ENCODE results near the gene BTBD16. TPM values are rescaled to one million over a fixed set of nuclear protein-coding genes. Genes with fewer than 3 reads are reported as not detected.

The BTBD16 gene
- total and polyA plus RNA-seq, 2 of the 13 experiments (the other 11 are each of a cell fraction or from before 2014, with no cell fraction given) = 5.0 to 11.9 TPM

DNA sequence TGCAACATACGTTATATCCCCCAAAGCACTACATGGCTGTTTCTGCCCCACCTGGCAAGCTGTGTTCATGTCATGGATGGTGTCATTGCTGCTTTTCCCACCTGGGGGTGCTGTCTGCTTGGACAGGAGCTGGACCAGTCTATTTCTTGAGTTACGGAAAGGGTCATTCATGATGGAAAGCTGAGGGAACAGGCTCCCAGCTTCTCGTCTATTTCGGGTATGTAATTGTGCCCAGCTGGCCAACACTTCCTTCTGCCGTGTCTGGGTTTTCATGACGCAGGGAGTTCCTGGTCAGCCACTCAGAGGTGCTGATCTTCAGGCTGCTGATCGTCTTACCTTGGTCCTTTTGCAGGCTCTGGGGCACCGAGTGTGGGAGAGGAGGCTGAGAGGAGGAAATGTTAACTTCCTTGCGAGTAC lies 8.6 kb downstream of the BTBD16 start (continued):
- TF ChIP-seq, protein P1, sequence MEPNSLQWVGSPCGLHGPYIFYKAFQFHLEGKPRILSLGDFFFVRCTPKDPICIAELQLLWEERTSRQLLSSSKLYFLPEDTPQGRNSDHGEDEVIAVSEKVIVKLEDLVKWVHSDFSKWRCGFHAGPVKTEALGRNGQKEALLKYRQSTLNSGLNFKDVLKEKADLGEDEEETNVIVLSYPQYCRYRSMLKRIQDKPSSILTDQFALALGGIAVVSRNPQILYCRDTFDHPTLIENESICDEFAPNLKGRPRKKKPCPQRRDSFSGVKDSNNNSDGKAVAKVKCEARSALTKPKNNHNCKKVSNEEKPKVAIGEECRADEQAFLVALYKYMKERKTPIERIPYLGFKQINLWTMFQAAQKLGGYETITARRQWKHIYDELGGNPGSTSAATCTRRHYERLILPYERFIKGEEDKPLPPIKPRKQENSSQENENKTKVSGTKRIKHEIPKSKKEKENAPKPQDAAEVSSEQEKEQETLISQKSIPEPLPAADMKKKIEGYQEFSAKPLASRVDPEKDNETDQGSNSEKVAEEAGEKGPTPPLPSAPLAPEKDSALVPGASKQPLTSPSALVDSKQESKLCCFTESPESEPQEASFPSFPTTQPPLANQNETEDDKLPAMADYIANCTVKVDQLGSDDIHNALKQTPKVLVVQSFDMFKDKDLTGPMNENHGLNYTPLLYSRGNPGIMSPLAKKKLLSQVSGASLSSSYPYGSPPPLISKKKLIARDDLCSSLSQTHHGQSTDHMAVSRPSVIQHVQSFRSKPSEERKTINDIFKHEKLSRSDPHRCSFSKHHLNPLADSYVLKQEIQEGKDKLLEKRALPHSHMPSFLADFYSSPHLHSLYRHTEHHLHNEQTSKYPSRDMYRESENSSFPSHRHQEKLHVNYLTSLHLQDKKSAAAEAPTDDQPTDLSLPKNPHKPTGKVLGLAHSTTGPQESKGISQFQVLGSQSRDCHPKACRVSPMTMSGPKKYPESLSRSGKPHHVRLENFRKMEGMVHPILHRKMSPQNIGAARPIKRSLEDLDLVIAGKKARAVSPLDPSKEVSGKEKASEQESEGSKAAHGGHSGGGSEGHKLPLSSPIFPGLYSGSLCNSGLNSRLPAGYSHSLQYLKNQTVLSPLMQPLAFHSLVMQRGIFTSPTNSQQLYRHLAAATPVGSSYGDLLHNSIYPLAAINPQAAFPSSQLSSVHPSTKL (CRISPR knock-in tag; IDR thresholded peaks at IDR 0.05) = 0 out of 2 replicates have a peak, but pooled peaks have one; percentile 27
- TF ChIP-seq SALL2 (CRISPR knock-in tag; IDR thresholded peaks at IDR 0.05) = no peak
- peak; percentile 29 for TF ChIP-seq XRCC5 (optimal IDR thresholded peaks at IDR 0.05; ENCODE audit: low read length)
- TF ChIP-seq KAT8 (CRISPR knock-in tag; IDR thresholded peaks at IDR 0.05) = peak; percentile 26; the same call in 1 of the 2 replicates
- TF ChIP-seq STAG1 (CRISPR knock-in tag; IDR thresholded peaks at IDR 0.05) = peak; percentile 99
- TF ChIP-seq, protein P2, sequence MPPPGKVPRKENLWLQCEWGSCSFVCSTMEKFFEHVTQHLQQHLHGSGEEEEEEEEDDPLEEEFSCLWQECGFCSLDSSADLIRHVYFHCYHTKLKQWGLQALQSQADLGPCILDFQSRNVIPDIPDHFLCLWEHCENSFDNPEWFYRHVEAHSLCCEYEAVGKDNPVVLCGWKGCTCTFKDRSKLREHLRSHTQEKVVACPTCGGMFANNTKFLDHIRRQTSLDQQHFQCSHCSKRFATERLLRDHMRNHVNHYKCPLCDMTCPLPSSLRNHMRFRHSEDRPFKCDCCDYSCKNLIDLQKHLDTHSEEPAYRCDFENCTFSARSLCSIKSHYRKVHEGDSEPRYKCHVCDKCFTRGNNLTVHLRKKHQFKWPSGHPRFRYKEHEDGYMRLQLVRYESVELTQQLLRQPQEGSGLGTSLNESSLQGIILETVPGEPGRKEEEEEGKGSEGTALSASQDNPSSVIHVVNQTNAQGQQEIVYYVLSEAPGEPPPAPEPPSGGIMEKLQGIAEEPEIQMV (CRISPR knock-in tag; IDR thresholded peaks at IDR 0.05; ENCODE audit: low read depth) = no peak
- TF ChIP-seq, protein P3, sequence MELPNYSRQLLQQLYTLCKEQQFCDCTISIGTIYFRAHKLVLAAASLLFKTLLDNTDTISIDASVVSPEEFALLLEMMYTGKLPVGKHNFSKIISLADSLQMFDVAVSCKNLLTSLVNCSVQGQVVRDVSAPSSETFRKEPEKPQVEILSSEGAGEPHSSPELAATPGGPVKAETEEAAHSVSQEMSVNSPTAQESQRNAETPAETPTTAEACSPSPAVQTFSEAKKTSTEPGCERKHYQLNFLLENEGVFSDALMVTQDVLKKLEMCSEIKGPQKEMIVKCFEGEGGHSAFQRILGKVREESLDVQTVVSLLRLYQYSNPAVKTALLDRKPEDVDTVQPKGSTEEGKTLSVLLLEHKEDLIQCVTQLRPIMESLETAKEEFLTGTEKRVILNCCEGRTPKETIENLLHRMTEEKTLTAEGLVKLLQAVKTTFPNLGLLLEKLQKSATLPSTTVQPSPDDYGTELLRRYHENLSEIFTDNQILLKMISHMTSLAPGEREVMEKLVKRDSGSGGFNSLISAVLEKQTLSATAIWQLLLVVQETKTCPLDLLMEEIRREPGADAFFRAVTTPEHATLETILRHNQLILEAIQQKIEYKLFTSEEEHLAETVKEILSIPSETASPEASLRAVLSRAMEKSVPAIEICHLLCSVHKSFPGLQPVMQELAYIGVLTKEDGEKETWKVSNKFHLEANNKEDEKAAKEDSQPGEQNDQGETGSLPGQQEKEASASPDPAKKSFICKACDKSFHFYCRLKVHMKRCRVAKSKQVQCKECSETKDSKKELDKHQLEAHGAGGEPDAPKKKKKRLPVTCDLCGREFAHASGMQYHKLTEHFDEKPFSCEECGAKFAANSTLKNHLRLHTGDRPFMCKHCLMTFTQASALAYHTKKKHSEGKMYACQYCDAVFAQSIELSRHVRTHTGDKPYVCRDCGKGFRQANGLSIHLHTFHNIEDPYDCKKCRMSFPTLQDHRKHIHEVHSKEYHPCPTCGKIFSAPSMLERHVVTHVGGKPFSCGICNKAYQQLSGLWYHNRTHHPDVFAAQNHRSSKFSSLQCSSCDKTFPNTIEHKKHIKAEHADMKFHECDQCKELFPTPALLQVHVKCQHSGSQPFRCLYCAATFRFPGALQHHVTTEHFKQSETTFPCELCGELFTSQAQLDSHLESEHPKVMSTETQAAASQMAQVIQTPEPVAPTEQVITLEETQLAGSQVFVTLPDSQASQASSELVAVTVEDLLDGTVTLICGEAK (IDR thresholded peaks at IDR 0.05) = no peak
- TF ChIP-seq, protein P3 (CRISPR knock-in tag; IDR thresholded peaks at IDR 0.05) = no peak
- TF ChIP-seq, protein P4, sequence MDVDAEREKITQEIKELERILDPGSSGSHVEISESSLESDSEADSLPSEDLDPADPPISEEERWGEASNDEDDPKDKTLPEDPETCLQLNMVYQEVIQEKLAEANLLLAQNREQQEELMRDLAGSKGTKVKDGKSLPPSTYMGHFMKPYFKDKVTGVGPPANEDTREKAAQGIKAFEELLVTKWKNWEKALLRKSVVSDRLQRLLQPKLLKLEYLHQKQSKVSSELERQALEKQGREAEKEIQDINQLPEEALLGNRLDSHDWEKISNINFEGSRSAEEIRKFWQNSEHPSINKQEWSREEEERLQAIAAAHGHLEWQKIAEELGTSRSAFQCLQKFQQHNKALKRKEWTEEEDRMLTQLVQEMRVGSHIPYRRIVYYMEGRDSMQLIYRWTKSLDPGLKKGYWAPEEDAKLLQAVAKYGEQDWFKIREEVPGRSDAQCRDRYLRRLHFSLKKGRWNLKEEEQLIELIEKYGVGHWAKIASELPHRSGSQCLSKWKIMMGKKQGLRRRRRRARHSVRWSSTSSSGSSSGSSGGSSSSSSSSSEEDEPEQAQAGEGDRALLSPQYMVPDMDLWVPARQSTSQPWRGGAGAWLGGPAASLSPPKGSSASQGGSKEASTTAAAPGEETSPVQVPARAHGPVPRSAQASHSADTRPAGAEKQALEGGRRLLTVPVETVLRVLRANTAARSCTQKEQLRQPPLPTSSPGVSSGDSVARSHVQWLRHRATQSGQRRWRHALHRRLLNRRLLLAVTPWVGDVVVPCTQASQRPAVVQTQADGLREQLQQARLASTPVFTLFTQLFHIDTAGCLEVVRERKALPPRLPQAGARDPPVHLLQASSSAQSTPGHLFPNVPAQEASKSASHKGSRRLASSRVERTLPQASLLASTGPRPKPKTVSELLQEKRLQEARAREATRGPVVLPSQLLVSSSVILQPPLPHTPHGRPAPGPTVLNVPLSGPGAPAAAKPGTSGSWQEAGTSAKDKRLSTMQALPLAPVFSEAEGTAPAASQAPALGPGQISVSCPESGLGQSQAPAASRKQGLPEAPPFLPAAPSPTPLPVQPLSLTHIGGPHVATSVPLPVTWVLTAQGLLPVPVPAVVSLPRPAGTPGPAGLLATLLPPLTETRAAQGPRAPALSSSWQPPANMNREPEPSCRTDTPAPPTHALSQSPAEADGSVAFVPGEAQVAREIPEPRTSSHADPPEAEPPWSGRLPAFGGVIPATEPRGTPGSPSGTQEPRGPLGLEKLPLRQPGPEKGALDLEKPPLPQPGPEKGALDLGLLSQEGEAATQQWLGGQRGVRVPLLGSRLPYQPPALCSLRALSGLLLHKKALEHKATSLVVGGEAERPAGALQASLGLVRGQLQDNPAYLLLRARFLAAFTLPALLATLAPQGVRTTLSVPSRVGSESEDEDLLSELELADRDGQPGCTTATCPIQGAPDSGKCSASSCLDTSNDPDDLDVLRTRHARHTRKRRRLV (CRISPR knock-in tag; IDR thresholded peaks at IDR 0.05) = no peak

Data from HepG2 (cell line).